ENCODE results near the gene MATCAP1. TPM values are rescaled to one million over a fixed set of nuclear protein-coding genes. Genes with fewer than 3 reads are reported as not detected.

The MATCAP1 gene
- total and polyA plus RNA-seq, 2 of the 13 experiments (the other 11 are each of a cell fraction or from before 2014, with no cell fraction given), result 11.2 to 24.5 TPM

GRCh38 chr16:67149276-67150046 lies 34.3 kb downstream of the MATCAP1 start (continued):
- TF ChIP-seq ZHX2 (IDR thresholded peaks at IDR 0.05; ENCODE audit: low read depth) (no peak), ZHX2 (CRISPR knock-in tag; IDR thresholded peaks at IDR 0.05; ENCODE audit: borderline replicate concordance) (0 out of 2 replicates have a peak, but pooled peaks have one; percentile 45), HHEX (CRISPR knock-in tag; IDR thresholded peaks at IDR 0.05) (no peak), FLYWCH1 (CRISPR knock-in tag; IDR thresholded peaks at IDR 0.05) (no peak), ZNF550 (CRISPR knock-in tag; IDR thresholded peaks at IDR 0.05; ENCODE audit: borderline replicate concordance) (no peak), RFX5 (IDR thresholded peaks at IDR 0.05; ENCODE audit: low read depth, low read length) (no peak), NFATC3 (CRISPR knock-in tag; IDR thresholded peaks at IDR 0.05) (no peak), AGO2 (optimal IDR thresholded peaks at IDR 0.05; ENCODE audit: low read depth, low read length) (peak; percentile 100), ZFP1 (CRISPR knock-in tag; IDR thresholded peaks at IDR 0.05) (no peak), ZNF563 (CRISPR knock-in tag; IDR thresholded peaks at IDR 0.05) (no peak), TBX3 (IDR thresholded peaks at IDR 0.05; ENCODE audit: borderline replicate concordance) (no peak), ZNF629 (CRISPR knock-in tag; conservative IDR thresholded peaks at IDR 0.05) (no peak), GATA4 (IDR thresholded peaks at IDR 0.05; ENCODE audit: borderline replicate concordance, low read depth) (no peak), MATR3 (CRISPR knock-in tag; IDR thresholded peaks at IDR 0.05) (no peak), ARNT2 (CRISPR knock-in tag; IDR thresholded peaks at IDR 0.05; ENCODE audit: low read depth) (no peak; the same call in 1 of the 2 replicates)
- TF ChIP-seq, protein P1, sequence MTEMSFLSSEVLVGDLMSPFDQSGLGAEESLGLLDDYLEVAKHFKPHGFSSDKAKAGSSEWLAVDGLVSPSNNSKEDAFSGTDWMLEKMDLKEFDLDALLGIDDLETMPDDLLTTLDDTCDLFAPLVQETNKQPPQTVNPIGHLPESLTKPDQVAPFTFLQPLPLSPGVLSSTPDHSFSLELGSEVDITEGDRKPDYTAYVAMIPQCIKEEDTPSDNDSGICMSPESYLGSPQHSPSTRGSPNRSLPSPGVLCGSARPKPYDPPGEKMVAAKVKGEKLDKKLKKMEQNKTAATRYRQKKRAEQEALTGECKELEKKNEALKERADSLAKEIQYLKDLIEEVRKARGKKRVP (CRISPR knock-in tag; IDR thresholded peaks at IDR 0.05), result no peak
- TF ChIP-seq, protein P2, sequence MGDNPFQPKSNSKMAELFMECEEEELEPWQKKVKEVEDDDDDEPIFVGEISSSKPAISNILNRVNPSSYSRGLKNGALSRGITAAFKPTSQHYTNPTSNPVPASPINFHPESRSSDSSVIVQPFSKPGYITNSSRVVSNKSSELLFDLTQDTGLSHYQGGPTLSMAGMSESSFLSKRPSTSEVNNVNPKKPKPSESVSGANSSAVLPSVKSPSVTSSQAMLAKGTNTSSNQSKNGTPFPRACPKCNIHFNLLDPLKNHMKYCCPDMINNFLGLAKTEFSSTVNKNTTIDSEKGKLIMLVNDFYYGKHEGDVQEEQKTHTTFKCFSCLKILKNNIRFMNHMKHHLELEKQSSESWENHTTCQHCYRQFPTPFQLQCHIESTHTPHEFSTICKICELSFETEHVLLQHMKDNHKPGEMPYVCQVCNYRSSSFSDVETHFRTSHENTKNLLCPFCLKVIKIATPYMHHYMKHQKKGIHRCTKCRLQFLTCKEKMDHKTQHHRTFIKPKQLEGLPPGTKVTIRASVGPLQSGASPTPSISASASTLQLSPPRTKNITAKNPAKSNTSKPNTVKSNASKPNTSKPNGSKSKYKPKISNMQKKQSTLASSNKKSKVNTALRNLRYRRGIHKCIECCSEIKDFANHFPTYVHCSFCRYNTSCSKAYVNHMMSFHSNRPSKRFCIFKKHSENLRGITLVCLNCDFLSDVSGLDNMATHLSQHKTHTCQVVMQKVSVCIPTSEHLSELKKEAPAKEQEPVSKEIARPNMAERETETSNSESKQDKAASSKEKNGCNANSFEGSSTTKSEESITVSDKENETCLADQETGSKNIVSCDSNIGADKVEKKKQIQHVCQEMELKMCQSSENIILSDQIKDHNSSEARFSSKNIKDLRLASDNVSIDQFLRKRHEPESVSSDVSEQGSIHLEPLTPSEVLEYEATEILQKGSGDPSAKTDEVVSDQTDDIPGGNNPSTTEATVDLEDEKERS (CRISPR knock-in tag; IDR thresholded peaks at IDR 0.05), result 0 out of 2 replicates have a peak, but pooled peaks have one; percentile 57
- TF ChIP-seq, protein P3, sequence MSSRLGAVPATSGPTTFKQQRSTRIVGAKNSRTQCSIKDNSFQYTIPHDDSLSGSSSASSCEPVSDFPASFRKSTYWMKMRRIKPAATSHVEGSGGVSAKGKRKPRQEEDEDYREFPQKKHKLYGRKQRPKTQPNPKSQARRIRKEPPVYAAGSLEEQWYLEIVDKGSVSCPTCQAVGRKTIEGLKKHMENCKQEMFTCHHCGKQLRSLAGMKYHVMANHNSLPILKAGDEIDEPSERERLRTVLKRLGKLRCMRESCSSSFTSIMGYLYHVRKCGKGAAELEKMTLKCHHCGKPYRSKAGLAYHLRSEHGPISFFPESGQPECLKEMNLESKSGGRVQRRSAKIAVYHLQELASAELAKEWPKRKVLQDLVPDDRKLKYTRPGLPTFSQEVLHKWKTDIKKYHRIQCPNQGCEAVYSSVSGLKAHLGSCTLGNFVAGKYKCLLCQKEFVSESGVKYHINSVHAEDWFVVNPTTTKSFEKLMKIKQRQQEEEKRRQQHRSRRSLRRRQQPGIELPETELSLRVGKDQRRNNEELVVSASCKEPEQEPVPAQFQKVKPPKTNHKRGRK (CRISPR knock-in tag; IDR thresholded peaks at IDR 0.05), result no peak

Measured in HepG2 (cell line).